HG03469 (cell line): ENCODE results near the gene SLC46A2.
A peak's percentile ranks its signal among the peaks of the same experiment; 100 is the strongest.

Experiments
- ATAC-seq: cut with Tn5 transposase; IDR thresholded peaks from one replicate; pipeline ENCODE4 v1.9.1; 2021; ENCODE audit warnings: mild to moderate bottlenecking, moderate library complexity, moderate number of reproducible peaks; ENCODE audit not compliant: unreplicated experiment

SLC46A2 gene

DNA sequence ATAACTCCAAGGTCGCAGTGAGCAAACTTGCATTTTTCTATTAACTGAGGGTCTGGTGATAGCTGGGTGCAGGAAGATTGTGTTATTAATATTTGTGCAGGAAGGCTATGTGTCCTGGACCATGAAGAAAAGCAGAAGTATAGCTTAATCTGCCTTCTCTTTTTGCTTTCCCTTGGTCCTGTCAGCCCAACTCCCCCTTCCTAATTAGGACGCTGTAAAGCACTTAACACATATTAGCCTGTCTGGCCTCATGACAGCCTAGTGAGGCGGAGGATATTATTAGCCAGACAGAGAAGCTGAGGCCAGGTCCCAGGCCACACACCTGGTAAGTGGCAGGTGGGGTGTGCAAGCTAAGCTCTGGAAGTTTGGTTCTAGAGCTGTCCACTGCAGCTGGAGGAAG, 29.5 kb downstream of the SLC46A2 start:
- no peak for ATAC-seq

DNA sequence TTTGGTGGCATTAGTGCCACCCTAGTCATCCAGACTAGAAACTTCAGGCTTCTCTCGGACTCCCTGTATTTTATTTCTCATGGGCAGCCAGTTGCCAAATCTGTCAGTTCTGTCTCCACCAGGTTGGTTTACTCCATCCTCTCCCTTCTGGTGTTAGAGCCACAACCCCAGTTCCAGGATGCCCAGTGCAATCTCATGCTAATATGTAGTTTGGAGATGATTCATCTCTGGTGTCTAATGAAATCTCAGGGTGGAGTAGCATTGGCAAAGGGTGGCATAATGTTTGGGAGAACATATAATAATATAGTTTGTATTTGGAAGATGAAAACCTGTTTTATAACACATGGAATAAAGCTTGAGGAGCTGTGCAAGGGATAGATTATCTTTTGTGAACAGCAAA, 30.2 kb downstream of the SLC46A2 start:
- no peak for ATAC-seq

DNA sequence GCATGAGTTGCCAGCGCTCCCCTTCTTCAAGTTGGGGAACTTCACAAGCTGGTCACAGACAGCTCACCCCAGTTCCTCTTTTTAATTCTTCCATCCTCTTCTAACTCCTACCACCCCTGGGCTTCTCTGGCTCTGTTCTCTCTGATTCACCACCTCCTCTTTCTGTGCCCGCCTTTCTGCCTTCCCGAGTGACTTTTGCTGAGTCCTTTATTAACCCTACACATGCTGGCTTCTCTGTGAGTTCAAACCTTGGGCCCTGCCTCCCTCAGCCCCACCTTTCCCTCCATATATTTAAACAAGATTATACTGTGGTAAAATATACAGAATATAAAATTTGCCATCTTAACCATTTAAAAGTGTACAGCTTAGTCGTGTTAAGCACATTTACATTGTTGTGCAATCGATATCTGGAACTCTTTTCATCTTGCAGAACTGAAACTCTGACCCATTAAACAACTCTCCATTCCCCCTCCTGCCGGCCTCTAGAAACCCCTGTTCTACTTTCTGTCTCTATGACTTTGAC, 32.0 kb downstream of the SLC46A2 start:
- ATAC-seq = peak; percentile 56

DNA sequence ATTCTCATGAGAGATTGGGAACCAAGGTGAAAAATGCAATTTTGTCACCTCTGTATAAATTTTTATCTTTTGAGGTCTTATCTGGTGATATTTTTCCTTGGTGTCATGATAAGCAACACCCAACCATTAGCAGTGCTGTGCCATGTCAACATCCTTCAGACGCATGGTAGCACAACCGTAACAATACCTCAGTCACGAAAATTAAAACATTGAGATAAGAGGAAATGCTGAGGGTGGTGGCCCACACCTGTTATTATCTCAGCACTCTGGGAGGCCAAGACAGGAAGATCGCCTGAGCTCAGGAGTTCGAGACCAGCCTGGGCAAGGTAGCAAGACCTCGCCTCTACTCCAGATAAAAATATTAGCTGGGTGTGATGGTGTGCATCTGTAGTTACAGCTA, 32.7 kb downstream of the SLC46A2 start:
- no peak for ATAC-seq

DNA sequence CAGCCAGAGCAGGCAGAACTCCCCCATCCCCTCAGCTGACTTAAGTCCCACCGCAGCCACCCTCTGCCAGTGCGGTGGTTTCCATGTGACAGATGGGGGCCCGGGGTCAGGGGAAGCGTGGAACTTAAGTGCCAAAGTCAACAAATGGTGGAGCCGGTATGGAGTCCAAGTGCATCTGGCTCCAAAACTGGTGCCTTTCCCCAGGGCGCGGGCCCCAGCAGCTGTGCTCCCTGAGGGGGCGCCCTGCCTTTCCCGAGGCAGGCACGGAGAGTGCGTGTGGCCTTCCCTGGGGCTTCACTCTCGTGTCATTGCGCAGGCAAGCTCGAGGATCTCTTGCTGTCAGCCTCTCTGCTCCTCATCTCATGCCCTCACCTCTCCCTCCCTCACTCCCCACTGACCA, 33.8 kb downstream of the SLC46A2 start:
- no peak for ATAC-seq

DNA sequence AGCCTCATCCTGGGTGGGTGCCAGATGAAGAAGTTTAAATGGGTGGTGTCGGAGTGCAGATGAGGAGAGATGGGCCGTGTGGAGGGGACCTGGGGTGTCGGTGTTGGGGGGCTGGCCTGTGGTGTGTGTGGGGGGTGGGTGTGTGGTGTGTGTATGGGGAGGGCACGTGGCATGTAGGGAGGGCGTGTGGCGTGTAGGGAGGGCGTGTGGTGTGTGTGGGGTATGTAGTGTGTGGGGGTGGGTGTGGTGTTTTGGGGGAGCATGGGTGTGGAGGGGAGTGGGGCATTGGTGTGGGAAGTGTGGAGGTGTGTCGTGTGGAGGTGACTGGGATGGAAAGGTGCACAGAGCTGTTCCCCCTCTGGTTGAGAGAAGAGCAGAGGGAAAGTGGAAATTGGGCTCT, 34.5 kb downstream of the SLC46A2 start:
- no peak for ATAC-seq

DNA sequence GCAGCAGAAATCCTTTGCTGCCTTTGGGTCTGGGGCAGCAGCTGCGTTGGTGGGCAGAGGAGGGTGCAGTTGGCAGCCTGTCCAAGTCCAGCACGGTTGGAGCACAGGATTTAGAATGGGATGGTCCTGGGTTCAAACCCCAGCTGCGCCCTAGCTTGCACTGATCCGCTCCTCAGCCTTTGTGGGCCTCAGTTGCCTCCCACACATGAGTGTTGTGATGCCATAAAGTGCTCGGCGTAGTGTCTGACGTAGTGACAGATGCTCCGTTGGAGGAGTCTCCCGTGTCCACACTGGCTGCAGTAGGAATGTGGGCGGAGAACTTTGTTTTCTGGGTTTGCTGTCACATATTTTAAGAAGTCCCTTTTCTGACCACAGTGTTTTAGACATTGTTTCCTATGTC, 36.0 kb downstream of the SLC46A2 start:
- no peak for ATAC-seq

DNA sequence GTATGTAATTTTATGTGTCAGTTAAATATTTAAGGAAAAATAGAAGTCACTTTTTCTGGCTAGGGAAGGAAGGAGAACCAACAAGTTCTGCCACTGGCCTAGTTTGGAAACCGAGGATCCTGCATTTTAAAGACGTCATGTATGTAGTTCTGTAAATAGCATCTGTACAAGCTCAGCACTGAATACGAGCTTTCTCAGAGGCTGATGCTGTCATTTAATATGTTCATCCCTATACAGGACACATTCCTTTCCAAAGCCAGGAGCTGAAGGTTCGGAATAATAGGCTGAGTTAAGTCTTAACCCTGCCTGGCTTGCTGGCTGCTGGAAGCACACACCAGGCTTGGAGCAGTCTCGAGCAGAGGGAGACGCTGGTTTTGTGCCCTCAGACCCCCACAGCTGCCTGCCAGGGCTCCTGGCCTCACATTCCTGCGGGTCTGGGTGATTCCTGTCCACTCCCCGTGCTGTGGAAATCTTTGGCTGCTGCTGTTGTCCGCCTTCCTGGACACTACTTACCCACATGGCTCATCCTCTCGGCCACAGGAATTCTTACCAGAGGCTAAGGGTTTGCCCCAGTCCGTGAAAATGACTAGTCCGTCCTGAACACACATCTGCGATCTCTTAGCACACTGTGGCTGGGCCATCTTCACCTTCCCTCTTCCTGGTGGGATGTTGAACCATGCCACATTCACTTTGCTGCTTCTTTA, 36.6 kb downstream of the SLC46A2 start:
- ATAC-seq = no peak

DNA sequence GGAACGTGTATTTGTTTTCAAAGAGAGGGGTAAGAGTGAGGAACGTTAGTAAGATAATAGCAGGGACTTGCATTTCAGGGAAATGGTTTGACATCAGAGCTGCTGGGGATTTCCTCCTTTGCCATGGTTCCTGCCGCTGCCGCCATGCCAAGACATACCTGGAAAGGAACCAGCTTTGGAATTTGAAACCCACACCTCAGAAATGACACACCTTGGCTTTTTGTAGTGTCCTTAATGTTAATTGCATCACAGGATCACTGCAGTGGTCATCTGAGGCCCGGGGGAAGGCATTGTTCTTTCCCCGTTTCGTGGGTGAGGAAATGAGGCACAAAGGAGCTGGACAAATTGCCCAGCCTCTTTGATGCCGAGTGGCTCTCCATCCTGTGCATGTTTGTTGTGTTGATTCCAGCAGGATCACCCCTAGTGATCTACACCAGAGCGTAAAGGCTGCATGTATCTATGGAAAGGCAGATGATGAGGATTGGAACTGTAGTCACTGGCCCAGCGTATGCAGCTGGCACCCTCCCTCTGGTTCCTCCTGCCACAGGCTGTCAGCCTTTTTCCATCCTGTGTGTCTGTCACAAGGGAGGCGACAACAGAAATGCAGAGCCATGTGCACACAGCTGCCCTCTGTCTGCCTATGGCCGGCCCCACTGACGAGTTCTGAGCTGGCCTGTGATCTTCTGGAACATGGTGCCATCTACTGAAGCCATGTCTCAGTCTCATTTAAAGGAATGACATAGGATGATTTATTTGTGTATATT, 37.8 kb downstream of the SLC46A2 start:
- ATAC-seq = no peak

DNA sequence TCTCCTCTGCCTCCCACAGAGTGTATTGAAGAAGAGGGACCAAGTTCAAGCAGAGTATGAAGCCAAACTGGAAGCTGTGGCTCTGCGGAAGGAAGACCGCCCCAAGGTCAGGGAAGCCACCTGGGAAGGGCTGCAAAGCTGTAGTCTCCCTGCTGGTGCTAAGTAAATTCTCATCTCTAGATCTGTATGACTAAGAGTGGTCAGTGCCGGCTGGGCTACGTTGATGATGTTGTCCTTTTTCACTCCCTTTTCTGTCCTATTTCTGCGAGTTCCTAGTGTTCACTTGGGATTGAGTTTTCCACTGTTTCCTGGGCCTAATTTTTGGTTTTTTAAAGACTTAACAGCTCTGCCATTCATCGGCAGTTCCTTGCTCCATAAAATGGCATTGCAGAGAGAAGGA, 39.8 kb downstream of the SLC46A2 start:
- no peak for ATAC-seq

DNA sequence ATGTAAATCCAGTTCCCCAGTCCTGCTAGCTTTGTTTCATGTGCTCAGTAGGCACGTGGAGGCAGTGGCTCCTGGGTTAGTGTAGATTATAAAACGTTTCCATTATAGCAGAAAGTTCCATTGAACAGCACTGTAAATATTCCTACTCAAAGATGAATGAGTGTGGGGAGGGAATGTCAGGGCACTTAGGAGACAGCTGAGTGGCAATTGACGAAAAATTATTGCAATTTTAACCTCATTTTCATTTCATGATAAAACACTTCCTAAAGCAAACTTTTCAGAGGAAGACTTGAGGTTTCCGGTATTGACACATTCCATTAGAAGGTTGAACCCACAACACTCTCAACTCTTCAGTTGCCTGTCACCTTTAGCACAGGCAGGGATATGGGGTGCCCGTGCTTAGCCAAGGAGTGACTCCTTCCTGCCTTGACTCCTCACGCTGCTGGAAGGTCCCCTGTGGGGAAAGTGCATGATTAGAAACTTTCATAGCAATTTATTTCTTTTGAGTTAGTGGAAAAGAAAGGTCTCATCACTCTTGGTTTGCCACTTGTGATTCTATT, 41.2 kb downstream of the SLC46A2 start:
- no peak for ATAC-seq

DNA sequence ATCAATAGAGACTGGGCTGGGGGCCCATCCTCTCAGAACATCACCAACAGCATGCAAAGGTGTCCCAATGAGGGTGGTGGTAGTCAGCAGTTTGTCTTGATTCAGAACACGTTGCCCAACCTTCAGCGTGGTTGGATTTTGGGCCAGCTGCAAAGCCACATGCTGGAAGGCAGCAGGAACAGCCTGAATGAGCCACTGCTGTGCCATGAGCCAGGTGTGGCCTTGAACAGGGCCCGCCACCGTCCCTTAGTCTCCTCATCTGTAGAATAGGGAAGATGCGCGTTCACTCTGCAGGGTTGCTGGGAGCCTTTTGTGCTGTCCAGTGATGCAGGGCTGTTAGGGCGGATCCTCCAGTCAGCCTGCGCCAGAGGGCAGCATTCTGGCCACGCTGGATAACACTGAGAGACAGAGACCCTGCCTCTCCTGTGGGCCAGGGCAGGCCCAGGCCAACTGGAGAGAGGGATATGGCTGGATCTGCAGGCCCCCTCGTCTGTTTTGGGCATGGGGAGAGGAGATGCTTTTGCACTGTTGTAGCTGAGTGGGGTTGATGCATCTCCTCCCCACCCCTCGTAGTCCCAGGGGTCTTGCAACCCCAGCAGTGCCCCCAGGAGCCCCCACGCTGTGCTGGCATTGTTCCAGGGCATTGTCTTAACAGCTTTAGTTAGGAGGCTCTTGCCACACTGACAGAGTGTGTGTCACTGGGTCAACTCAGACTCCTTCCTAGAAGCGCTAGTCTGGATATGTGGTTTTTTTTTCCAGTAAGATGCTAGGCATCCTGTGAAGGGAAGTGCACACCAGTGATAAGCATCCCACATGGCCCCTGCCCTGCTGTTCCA, 42.1 kb downstream of the SLC46A2 start:
- ATAC-seq = no peak

DNA sequence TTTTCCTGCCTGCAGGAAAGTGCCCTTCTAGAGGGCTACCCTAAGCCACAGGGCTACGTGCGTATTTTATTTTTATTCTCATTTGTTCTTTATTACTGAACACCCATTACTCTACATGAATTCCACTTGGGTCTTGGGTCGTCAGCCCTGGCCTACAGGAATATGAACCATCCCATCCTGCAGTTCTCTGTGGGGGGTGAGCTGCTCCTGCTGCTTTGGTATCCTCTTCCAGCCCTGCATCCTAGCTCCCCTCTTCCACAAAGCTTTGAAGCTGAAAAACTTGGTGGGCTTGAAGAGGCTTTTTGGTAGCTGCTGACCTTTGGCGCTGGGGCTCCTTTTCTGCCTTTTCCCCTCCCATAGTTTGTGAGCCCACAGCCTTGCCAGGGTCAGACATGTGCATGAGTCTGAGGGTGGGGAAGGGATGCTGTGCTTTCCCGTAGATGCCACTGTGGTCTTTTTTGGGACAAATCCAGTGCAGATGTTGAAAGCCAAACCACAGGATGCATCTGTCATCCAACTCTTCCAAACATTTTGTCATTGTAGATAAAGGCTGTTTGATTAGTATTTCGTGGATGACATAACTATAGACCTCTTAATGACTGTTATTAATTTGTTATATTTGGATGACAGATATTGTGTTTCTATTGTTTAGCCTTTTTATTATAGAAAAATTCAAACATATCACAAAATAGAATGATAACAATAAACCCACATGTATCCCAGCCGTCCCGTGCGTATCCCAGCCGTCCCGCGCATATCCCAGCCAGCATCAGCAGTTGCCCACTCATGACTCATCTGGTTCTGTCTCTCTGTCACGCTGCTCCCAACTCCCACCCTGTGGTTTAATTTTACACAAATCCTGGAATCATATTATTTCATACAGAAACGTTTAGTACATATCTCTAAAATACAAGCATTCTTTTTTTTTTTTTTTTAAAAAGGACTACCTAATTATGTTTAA, 43.9 kb downstream of the SLC46A2 start:
- ATAC-seq = no peak

DNA sequence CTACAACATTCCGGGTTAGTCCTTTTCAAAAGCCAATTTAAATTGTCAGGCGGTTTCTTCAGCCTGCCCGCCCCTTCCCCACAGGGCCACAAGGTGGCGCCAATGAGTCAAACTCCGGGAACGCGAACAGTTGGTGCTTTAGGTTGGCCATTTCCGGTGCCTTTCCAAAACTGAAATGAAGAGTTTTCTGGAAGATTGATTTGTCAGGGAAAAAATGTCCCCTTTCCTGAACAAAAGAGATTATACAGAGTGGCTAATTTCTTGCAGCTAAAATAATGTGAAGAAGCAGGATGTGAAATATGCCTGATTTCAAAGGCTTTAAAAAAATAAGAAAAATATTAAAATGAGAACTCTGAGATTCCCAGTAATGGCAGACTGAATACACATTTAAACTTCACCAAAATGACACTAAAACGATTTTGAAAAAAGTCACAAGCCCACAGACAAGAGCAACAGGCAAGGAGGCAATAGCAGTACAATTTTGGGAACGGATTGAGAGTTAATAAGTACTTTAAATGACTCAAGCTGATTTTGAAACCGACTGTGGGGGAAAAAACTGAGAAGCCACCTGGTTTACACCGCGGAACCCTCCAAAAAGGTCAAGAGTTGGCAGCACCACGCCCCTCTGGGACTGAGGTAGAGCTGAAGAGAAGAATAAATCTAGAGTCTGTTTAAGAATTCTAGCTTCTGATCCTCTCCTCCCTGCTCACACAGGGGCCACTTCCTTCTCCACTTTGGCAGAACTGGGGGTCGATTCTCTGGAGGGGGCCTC, 45.7 kb downstream of the SLC46A2 start:
- no peak for ATAC-seq

DNA sequence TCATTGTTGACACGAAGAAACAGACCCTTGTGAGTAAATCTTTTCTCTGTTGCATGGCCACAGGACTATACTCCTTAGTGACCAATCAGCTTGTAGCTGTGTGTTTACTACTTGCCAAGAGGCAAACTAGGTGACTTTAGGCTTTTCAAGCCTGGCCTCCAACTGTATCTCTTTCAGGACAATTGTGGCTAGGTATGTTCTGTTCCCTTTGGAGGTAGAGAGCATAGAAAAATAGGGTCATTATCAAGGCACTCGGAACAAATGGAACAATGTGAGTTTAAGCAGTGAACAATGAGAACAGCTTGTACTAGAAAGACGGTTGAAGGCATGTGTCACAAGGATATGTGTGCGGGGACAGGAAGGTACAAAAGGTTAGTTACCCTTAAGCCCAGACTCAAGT, 48.1 kb downstream of the SLC46A2 start:
- no peak for ATAC-seq

DNA sequence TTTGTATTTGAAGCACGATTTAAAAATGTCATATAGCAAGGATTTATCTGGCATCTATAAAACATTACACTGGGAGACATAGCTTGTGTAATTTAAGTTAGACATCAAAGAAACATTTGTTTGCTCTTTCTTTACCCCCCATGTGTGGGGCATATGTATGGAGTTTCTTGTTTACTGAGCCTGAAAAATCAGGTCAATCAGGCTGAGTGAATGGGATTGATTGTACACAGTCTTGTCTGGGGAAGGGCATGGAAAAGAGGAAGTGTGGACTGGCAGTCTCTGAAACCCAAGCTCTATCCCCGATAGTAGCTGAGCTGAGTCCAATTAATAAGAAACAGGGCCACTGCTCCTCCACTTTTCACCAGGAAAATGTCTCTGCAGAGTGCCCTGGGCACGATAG, 49.4 kb downstream of the SLC46A2 start:
- ATAC-seq = no peak

DNA sequence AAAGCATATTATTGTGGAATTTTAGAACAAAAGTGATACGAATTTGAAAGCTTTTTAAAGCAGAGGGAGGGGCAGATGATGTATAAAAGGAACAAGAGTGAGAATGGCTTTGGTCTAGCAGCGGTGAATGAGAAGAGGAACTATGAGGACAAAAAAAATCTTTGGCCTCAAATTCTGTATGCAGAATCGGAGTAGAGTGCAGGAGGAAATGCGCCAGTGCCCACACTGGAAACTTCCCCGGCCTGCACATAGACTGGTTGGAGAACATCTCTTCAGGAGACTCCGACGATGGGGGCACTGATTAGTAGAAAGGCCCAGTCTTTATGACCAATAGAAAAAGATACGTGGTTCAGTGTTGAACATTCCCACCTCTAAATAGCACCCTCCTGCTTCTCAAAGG, 51.3 kb downstream of the SLC46A2 start:
- no peak for ATAC-seq

DNA sequence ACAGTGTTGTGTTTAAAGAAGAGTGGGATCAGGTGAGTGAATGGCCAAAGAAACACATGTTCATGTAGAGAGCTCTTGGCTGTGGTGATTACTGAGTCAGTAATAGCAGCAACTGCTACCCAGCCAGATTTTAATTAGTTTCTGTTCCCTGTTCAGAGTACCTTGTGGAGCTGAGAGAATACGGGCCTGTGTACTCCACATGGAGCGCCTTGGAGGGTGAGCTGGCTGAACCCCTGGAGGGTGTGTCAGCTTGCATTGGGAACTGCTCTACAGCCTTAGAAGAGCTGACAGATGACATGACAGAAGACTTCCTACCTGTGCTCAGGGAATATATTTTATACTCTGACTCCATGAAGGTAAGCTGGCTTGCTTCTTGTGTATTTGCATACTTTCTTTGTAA, 52.3 kb downstream of the SLC46A2 start:
- no peak for ATAC-seq

DNA sequence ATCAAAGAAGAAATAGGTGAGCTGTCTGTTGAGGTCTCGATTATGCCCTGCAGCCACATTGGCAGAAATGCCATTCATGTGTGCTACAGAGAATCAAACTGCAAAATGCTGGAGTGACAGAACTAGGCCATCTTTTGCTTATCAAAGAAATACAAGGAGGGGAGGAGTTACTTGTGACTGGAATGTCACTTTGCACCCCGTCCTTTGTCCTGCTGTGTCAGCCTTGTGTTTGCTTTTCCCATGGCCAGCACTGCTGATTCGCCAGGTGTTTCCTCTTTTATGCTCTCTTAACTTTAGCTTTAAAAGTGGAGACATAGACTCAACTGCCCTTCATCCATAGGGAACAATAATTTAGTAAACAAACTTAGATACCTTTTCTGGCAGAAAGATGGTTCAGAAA, 54.3 kb downstream of the SLC46A2 start:
- ATAC-seq = no peak
